GM12878 (cell line): Measurements from ENCODE around the gene ZMYND10. TPM values are rescaled to one million over a fixed set of nuclear protein-coding genes. Genes with fewer than 3 reads are reported as not detected.

Experiments used
- BCLAF1 ChIP-seq: fragments of 450-650 bp; IDR thresholded peaks from 2 replicates; pipeline ENCODE4 v1.6.1; 2017; ENCODE audit warnings: antibody characterized with exemption, mild to moderate bottlenecking, moderate library complexity
- CBFB ChIP-seq: IDR thresholded peaks from 2 replicates; pipeline ENCODE4 v1.6.1; 2016; ENCODE audit warnings: antibody characterized with exemption, low read depth
- DPF2 ChIP-seq: fragments of 450-650 bp; IDR thresholded peaks from 2 replicates; pipeline ENCODE4 v1.6.1; 2017; ENCODE audit warnings: mild to moderate bottlenecking
- FOS ChIP-seq: IDR thresholded peaks from 3 replicates; pipeline ENCODE4 v1.6.1; 2011; ENCODE audit warnings: borderline replicate concordance; ENCODE audit not compliant: insufficient read length; ENCODE audit errors: extremely low read depth
- MTA2 ChIP-seq: fragments of 450-650 bp; IDR thresholded peaks from 2 replicates; pipeline ENCODE4 v1.6.1; 2016; ENCODE audit warnings: low read depth, mild to moderate bottlenecking, moderate library complexity
- MXI1 ChIP-seq: fragments of 150-350 bp; IDR thresholded peaks from 2 replicates; pipeline ENCODE4 v1.6.1; 2011; ENCODE audit warnings: low read depth, mild to moderate bottlenecking, inconsistent platforms, low read length, improper control_type of control experiment
- PRDM15 ChIP-seq: fragments of 450-650 bp; formaldehyde crosslinking; IDR thresholded peaks from 2 replicates; pipeline ENCODE4 v1.4.0; 2020; ENCODE audit warnings: mild to moderate bottlenecking, moderate library complexity
- RBBP5 ChIP-seq: fragments of 200-600 bp; sonication (generic); conservative IDR thresholded peaks from 2 replicates; pipeline ENCODE4 v1.6.1; 2016
- RELB ChIP-seq: fragments of 450-650 bp; IDR thresholded peaks from 2 replicates; pipeline ENCODE4 v1.6.1; 2017; ENCODE audit warnings: low read depth, mild to moderate bottlenecking, moderate library complexity
- TAF1 ChIP-seq: IDR thresholded peaks from 2 replicates; pipeline ENCODE4 v1.6.1; 2011; ENCODE audit warnings: mild to moderate bottlenecking, low read depth, low read length, borderline replicate concordance
- ZNF24 ChIP-seq: fragments of 450-650 bp; IDR thresholded peaks from 2 replicates; pipeline ENCODE4 v1.6.1; 2017; ENCODE audit warnings: antibody characterized with exemption, mild to moderate bottlenecking
- polyA plus RNA-seq, 11 experiments: library from polyadenylated mRNA; depleted of rRNA in 4 of 11; unstranded in 6 of 11; stranded (reverse) in 5 of 11; fragments of >200 nt; fragmentation: Nextera tagmentation in 4 of 11; fragmentation: Illumina TruSeq in 1 of 11; extraction: Ambion mirVana in 4 of 11; extraction: Trizol in 1 of 11; gene quantifications; 1 replicate in 1 of 11; 2 replicates in 10 of 11; pipeline versions ENCODE4 v1.2.1 to v1.2.3, GENCODE V29; 2011 to 2016; ENCODE audit warnings: inconsistent platforms in 2 of 11, missing spikeins in 2 of 11, low read depth in 1 of 11
- total RNA-seq, 4 experiments: library from RNA; depleted of rRNA in 3 of 4; stranded (reverse); fragments of >200 nt in 3 of 4; fragmentation: Illumina TruSeq in 1 of 4; extraction: Trizol in 1 of 4; gene quantifications; 2 replicates each; pipeline versions ENCODE4 v1.2.1 to v1.2.3, GENCODE V29; 2013 to 2021

ZMYND10 gene
- total and polyA plus RNA-seq, 10 of the 15 experiments (the other 5 are each of a cell fraction or from before 2014, with no cell fraction given) = 0.11 to 1.0 (median 0.37) TPM

GRCh38 chr3:50321336-50322114, 24.0 kb downstream of the ZMYND10 start (continued):
- peak; percentile 99 for TF ChIP-seq BCLAF1
- TF ChIP-seq RBBP5 = no peak
- peak; percentile 89 for TF ChIP-seq DPF2
- TF ChIP-seq MTA2 = no peak
- TF ChIP-seq PRDM15 (CRISPR knock-in tag) = no peak
- TF ChIP-seq CBFB = no peak
- peak; percentile 100 for TF ChIP-seq RELB
- TF ChIP-seq FOS = no peak
- TF ChIP-seq ZNF24 = no peak; the same call in 1 of the 2 replicates
- no peak for TF ChIP-seq MXI1
- TF ChIP-seq TAF1 = 0 out of 2 replicates have a peak, but pooled peaks have one; percentile 8
